Lower leg skin (tissue), 4 donors: ENCODE data around the gene SRCAP. TPM values are rescaled to one million over a fixed set of nuclear protein-coding genes. Genes with fewer than 3 reads are reported as not detected.

ENCODE experiments used
- DNase-seq, 2 donors: peaks; one replicate each; pipeline ENCODE4 v3.0.0-alpha.2; 2019; ENCODE audit warnings: low spot score in 2 of 2
- H3K4me3 ChIP-seq: fragments of 200-600 bp; sonication (generic); 2 replicates; pipeline ENCODE4 v1.5.1; 2017; ENCODE audit warnings: mild to moderate bottlenecking, low read depth; ENCODE audit not compliant: poor library complexity, severe bottlenecking
- CTCF ChIP-seq, 3 donors: fragments of 450-650 bp; IDR thresholded peaks; one replicate each; pipeline ENCODE4 v1.5.1; 2016; ENCODE audit warnings: antibody characterized with exemption in 3 of 3, mild to moderate bottlenecking in 3 of 3, moderate library complexity in 2 of 3
- POLR2A ChIP-seq, 2 donors: fragments of 450-650 bp; IDR thresholded peaks; one replicate each; pipeline ENCODE4 v1.6.1; 2016 to 2017; ENCODE audit warnings: antibody characterized with exemption in 2 of 2, mild to moderate bottlenecking in 1 of 2, moderate library complexity in 1 of 2
- WGBS, 2 donors: methylation state at CpG; one replicate each; pipeline ENCODE4 v1.1.5; 2018; 5-methylcytosine and 5-hydroxymethylcytosine counted together
- intact Hi-C: fragments of 100-400 bp; cut with DNase I; formaldehyde crosslinking; loops from one replicate; pipeline ENCODE4 v1.15.0; 2023; ENCODE audit warnings: low total_unique reads
- total RNA-seq, 4 donors: library from RNA; depleted of rRNA; stranded (reverse); fragments of >200 nt; gene quantifications; one replicate each; pipeline ENCODE4 v1.1.0, GENCODE V29; 2016

Gene SRCAP
- total RNA-seq, 4 donors from 2014 or later: 21.7 to 44.0 (median 33.7) TPM

- 4% methylated on average over 29 to 35 of the region's 57 CpGs for WGBS, 2 donors
- intact Hi-C loops: no loop called here
- DNase-seq: no peak
- peak overlapping the region; percentile 88 for H3K4me3 ChIP-seq
- TF ChIP-seq POLR2A (IDR thresholded peaks at IDR 0.05): no peak
- TF ChIP-seq CTCF (IDR thresholded peaks at IDR 0.05): no peak
Measured at GRCh38 chr16:30786115-30786935, 87.4 kb downstream of the SRCAP start.

GRCh38 chr16:30786936-30787612 is 88.1 kb downstream of the SRCAP start, which contains the start of gene ZNF629:
Gene ZNF629 (minus strand): TSS chr16:30787205. CDS start chr16:30784482, 2,723 bp downstream.
- TF ChIP-seq POLR2A (IDR thresholded peaks at IDR 0.05) (no peak), CTCF (IDR thresholded peaks at IDR 0.05) (no peak)
- intact Hi-C loops: no loop called here
- peak within 1 kb of the TSS; percentile 88 for H3K4me3 ChIP-seq
- peak; percentile 62 to 92 for DNase-seq
- WGBS, 2 donors: 0 to 2% methylated on average over 9 to 25 of the region's 37 CpGs

- WGBS, 2 donors: 42 to 45% methylated on average over 11 of the region's 11 CpGs
Measured at GRCh38 chr16:30787613-30788378, 88.8 kb downstream of the SRCAP start.

More at GRCh38 chr16:30787613-30788378, 88.8 kb downstream of the SRCAP start:
- intact Hi-C loops: no loop called here
- TF ChIP-seq POLR2A (IDR thresholded peaks at IDR 0.05) (no peak), CTCF (IDR thresholded peaks at IDR 0.05) (no peak)
- peak overlapping the region; percentile 88 for H3K4me3 ChIP-seq
- DNase-seq: no peak

Other genes starting within 250 kb of the SRCAP start
- gene ITGAL, start 226.4 kb upstream of the SRCAP start, total RNA-seq: 1 to 10 TPM; 1.6 to 2.3 (median 1.8) TPM
- gene ZNF768, start 172.6 kb upstream of the SRCAP start, total RNA-seq: 10 to 100 TPM; 31.1 to 43.5 (median 41.0) TPM
- 10 to 100 TPM in 3 of 4 donors, 1 to 10 TPM in 1; 9.9 to 23.7 (median 19.6) TPM for gene ZNF747, start 164.3 kb upstream of the SRCAP start, total RNA-seq
- gene ZNF764, start 140.8 kb upstream of the SRCAP start, total RNA-seq: 10 to 100 TPM in 3 of 4 donors, 1 to 10 TPM in 1; 8.3 to 12.0 (median 10.3) TPM
- gene ZNF688, start 127.5 kb upstream of the SRCAP start, total RNA-seq: 10 to 100 TPM; 11.9 to 22.5 (median 16.0) TPM
- gene ZNF785, start 113.5 kb upstream of the SRCAP start, total RNA-seq: 10 to 100 TPM in 2 of 4 donors, 1 to 10 TPM in 2; 9.5 to 19.2 (median 10.4) TPM
- gene ZNF689, start 88.8 kb upstream of the SRCAP start, total RNA-seq: 1 to 10 TPM; 3.2 to 9.1 (median 6.7) TPM
- gene PRR14, start 48.2 kb upstream of the SRCAP start, total RNA-seq: 10 to 100 TPM; 23.8 to 67.5 (median 37.1) TPM
- gene FBRS, start 40.7 kb upstream of the SRCAP start, total RNA-seq: 100 to 1,000 TPM in 1 of 4 donors, 10 to 100 TPM in 3; 51.0 to 103 (median 58.3) TPM
- 10 to 100 TPM; 20.6 to 39.5 (median 31.5) TPM for gene PHKG2, start 49.3 kb downstream of the SRCAP start, total RNA-seq
- 1 to 10 TPM; 1.2 to 4.1 (median 2.6) TPM for gene CFAP119, start 62.9 kb downstream of the SRCAP start, total RNA-seq
- gene RNF40, start 63.2 kb downstream of the SRCAP start, total RNA-seq: 100 to 1,000 TPM in 1 of 4 donors, 10 to 100 TPM in 3; 82.2 to 112 (median 92.9) TPM
- gene ZNF629, start 88.0 kb downstream of the SRCAP start, total RNA-seq: 10 to 100 TPM; 10.9 to 18.1 (median 16.0) TPM
- gene BCL7C, start 194.9 kb downstream of the SRCAP start, total RNA-seq: 10 to 100 TPM; 43.1 to 79.1 (median 63.0) TPM
- gene CTF1, start 197.4 kb downstream of the SRCAP start, total RNA-seq: 1 to 10 TPM in 2 of 4 donors, under 1 TPM in 1, not detected in 1; 0.80 to 3.0 (median 2.5) TPM
- 10 to 100 TPM; 17.7 to 25.1 (median 22.1) TPM for gene FBXL19, start 224.4 kb downstream of the SRCAP start, total RNA-seq
- 10 to 100 TPM; 22.9 to 37.7 (median 34.6) TPM for gene ORAI3, start 249.9 kb downstream of the SRCAP start, total RNA-seq